Measurements from ENCODE around the gene WFS1. TPM values are rescaled to one million over a fixed set of nuclear protein-coding genes. Genes with fewer than 3 reads are reported as not detected.

WFS1 gene
- total and polyA plus RNA-seq, 10 donors = 4.9 to 62.2 (median 34.8) TPM

GRCh38 chr4:6273661-6273990, 4.0 kb downstream of the WFS1 start:
- 63 to 86% (median 79%) methylated on average over 1 of the region's 1 CpG for WGBS, 5 donors
- intact Hi-C loops (cut with DNase I; ENCODE audit: low total_unique reads) = no loop called here
- H3K9me3 ChIP-seq = no peaks in the 10 kb centered on the region
- H3K4me3 ChIP-seq = no peak overlapping the region
- H3K36me3 ChIP-seq = peaks cover 0 to 10% (median 0%) of the 10 kb centered on the region in 6 donors
- DNase-seq = no peak
- H3K27ac ChIP-seq = no peak overlapping the region
- peaks cover 23 to 90% (median 76%) of the 10 kb centered on the region in 6 donors for H3K4me1 ChIP-seq
- TF ChIP-seq POLR2A (IDR thresholded peaks at IDR 0.05) (no peak), CTCF (IDR thresholded peaks at IDR 0.05 in 8 of 11, conservative IDR thresholded peaks at IDR 0.05 in 3 of 11) (no peak), POLR2AphosphoS5 (IDR thresholded peaks at IDR 0.05) (no peak)
- H3K27me3 ChIP-seq (replicated peaks in 1 of 7) = peaks cover 0 to 19% (median 0%) of the 10 kb centered on the region in 7 donors

DNA sequence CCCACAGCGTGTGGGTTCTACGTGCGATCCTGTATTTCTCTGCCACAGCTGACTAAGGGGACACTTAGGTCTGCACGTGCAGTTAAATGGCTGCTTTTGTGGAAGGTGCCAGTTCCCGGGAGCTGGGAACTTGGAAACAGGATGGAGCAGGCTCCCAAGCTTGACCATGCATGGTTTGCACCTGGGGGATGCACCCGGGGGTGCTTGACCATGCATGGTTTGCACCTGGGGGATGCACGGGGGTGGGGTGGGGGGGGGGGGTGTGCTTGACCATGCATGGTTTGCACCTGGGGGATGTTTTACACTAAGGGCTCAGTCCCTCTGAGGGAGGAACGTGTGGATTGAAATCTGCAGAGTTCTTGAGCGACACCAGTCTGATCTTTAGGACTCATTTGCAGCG, 5.7 kb downstream of the WFS1 start:
- peaks cover 0 to 8% (median 0%) of the 10 kb centered on the region in 7 donors for H3K27me3 ChIP-seq (replicated peaks in 1 of 7)
- peaks cover 0 to 24% (median 0%) of the 10 kb centered on the region in 6 donors for H3K36me3 ChIP-seq
- 72 to 79% (median 78%) methylated on average over 6 to 10 of the region's 10 CpGs for WGBS, 5 donors
- peaks cover 32 to 96% (median 83%) of the 10 kb centered on the region in 6 donors for H3K4me1 ChIP-seq
- no peak for TF ChIP-seq POLR2A (IDR thresholded peaks at IDR 0.05)
- DNase-seq = no peak
- no peak overlapping the region for H3K4me3 ChIP-seq
- intact Hi-C loops (cut with DNase I; ENCODE audit: low total_unique reads) = no loop called here
- H3K9me3 ChIP-seq = no peaks in the 10 kb centered on the region
- peak overlapping the region in 1 of 8 donors; percentile 79 for H3K27ac ChIP-seq

DNA sequence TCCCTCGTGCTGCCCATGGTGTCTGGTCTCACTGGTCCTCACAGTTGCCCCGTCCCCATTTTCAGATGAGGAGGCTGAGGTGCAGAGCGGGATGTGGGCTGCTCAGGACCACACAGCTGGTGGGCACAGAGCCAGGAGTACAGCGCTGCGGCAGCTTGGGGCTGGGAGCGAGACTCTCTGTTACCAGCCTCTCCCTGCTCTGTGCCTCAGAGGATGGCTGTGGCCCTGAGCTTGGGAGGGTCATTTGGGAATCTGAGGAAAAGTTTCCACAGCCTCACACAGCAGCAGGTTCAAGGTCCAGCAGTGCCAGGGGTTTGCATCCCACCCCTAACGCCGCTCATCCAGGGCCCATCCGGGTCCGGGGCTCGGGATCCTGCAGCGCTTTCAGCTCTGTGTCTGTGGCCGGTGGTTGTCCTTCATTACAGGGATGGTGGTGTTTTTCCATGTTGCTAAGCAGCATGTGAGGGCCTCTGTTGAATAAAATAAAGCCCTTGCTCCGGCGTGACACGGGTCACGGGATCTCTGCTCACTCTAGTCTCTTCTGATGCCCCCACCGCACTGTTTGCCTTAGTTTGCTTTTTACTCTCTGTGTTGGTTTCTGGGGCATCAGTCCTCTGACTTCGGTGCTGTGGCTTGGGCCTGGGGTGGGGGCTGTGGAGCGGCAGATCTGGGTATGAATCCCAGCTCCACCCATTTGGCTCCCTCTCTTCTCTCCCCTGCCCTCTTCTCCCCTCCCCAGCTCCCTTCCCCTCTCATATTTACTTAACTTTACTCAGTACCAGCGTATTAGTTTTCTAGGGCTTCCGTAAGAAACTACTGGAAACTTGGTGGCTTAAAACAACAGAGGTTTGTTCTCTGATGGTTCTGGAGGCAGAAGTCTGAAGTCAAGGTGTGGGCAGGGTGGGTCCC, 6.5 kb downstream of the WFS1 start:
- WGBS, 5 donors = 73 to 85% (median 82%) methylated on average over 16 to 22 of the region's 22 CpGs
- Histone ChIP-seq H3K9me3 (no peaks in the 10 kb centered on the region), H3K27ac (peak overlapping the region; percentile 4 to 84 (median 66)), H3K27me3 (replicated peaks in 1 of 7) (peaks cover 0 to under 1% (median 0%) of the 10 kb centered on the region in 7 donors), H3K36me3 (peaks cover 0 to 30% (median 0%) of the 10 kb centered on the region in 6 donors), H3K4me1 (peaks cover 33 to 96% (median 83%) of the 10 kb centered on the region in 6 donors), H3K4me3 (no peak overlapping the region)
- DNase-seq = no peak
- intact Hi-C loops (cut with DNase I; ENCODE audit: low total_unique reads) = no loop called here
- no peak for TF ChIP-seq POLR2AphosphoS5 (IDR thresholded peaks at IDR 0.05)
- TF ChIP-seq CTCF (IDR thresholded peaks at IDR 0.05 in 8 of 11, conservative IDR thresholded peaks at IDR 0.05 in 3 of 11) = no peak
- TF ChIP-seq POLR2A (IDR thresholded peaks at IDR 0.05) = no peak

DNA sequence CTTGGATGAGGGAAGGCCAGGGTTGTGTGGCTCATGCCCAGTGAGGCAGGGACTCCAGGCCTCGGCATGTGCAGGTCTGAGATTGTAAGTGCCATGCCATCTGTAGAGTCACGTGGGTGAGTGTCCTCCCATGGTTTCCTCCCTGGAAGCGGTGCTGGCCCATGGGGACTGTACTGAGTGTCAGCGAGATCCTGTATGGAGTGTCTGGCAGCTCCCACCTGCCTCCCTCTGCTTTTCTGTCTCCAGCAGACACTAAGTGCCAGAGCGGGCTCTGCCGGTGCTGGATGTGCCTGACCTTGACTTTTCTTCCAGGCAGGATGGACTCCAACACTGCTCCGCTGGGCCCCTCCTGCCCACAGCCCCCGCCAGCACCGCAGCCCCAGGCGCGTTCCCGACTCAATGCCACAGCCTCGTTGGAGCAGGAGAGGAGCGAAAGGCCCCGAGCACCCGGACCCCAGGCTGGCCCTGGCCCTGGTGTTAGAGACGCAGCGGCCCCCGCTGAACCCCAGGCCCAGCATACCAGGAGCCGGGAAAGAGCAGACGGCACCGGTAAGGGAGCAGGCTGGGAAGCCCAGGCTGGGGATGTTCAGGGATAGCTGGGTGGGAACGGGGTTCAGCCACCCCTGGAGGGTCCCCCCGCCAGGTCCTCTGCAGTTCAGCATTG, 7.6 kb downstream of the WFS1 start:
- no peak for DNase-seq
- Histone ChIP-seq H3K36me3 (peaks cover 0 to 30% (median 0%) of the 10 kb centered on the region in 6 donors), H3K4me1 (peaks cover 44 to 96% (median 82%) of the 10 kb centered on the region in 6 donors), H3K27me3 (replicated peaks in 1 of 7) (no peaks in the 10 kb centered on the region), H3K4me3 (peak overlapping the region in 3 of 8 donors; percentile 32 to 58 (median 36)), H3K27ac (peak overlapping the region in 6 of 8 donors; percentile 5 to 84 (median 76)), H3K9me3 (no peaks in the 10 kb centered on the region)
- 71 to 78% (median 75%) methylated on average over 13 to 24 of the region's 24 CpGs for WGBS, 5 donors
- TF ChIP-seq POLR2A (IDR thresholded peaks at IDR 0.05) = no peak
- no peak for TF ChIP-seq CTCF (IDR thresholded peaks at IDR 0.05 in 8 of 11, conservative IDR thresholded peaks at IDR 0.05 in 3 of 11)
- TF ChIP-seq POLR2AphosphoS5 (IDR thresholded peaks at IDR 0.05) = peak; percentile 77 to 82 (median 79)
- intact Hi-C loops (cut with DNase I; ENCODE audit: low total_unique reads) = no loop called here
